Pons (tissue), 1 donor: Measurements from ENCODE around the gene UTP11.

Source experiments
- DNase-seq: peaks from one replicate; pipeline ENCODE4 v3.0.0-alpha.2; 2016; ENCODE audit warnings: low spot score

UTP11 gene

DNA sequence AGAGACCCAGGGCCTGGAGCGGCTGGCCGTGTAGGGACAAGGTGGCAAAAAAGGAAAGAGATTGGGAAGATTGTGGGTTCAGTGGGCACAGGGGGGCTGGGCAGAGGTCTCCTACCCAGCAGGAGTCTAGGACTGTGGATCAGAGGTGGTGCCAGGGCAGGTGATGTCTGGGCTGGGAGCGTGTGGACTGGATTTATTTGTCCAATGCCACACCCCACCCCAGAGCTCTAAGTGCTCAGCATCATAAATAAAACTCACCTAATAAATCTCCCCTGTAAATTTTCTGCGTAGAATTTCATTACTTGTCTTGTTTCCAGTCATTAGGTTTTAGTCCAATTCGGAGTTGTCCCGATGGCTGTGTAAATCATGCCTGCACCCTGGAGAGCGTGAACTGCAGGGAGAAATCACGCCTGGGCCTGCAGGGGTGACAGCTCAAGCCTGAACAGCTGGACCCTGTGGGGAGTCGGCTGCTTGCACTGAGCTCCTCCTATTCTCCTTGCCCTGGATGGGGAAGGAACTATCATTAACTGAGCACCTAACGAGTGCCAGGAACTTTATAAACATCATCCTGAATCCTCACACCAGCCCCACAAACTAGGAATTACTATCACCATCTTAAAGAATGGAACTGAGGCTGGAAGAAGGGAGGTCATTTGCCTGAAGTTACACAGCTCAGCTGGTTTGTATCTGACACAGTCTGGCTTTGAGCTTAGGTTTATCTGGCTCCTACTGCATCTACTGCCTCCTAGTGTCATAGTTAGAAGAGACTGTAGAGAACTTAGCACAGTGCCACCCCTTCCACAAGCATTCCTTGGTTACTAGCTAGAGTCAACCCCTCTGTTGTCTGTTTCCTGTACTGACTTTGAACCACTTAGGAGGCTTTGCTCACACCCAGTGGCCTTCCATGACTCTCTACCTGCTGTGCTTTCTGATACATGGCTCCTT is 59.0 kb downstream of the UTP11 start:
- DNase-seq, result no peak

DNA sequence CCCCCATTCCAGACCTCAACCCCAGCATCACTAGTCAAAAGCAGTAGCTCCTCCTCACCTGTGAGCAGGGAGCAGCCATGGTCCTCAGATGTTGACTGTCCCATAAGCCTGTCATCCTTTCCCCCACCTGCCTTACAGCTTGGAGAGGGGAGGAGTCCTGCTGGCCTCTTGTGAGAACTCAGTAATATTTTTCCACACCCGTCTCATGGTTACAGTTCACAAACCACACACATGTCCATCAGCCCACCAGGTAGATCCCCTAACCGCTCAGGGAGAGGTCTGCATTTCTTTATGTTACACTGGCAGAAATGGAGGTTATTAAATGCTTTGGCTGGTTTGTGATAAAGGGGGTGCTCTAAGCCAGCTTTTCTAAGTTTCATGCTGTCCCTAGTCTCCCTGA is 60.3 kb downstream of the UTP11 start:
- DNase-seq, result no peak

DNA sequence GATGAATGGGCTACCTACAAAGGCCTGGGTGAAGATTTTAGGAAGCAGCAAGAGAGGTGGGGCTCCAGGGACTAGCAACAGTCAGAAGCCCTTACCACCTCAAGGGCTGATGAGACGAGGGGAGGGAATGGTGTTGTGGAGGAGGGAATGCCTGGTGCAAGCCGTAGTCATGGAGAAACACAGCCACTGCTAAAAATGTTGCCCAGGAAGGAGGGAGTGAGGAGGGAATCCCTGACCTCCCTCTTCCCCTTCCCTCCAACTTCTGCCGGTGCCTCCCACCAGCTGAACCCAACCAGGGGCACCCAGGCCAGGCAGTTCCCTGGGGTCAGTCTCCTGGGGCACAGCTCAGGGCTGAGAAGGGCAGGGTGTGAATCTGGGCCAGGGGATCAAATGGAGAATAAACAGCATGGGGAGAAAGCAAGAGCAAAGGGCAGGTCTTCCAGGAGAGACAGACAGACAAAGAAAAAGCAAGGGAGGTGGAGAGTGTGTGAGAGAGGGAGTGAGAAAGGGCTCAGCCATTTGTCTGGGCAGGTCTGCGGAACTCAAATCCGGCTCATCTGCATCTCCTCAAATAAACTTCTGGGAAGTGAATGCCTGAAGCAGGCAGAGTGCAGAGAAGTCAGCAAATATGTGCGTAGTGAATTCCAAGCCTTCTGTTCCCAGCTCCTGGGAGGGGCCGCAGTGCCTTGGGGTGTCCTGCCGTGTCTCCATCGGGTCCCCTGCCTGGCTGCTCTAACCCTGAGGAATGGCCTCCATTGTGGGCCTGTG is 61.2 kb downstream of the UTP11 start:
- no peak for DNase-seq

DNA sequence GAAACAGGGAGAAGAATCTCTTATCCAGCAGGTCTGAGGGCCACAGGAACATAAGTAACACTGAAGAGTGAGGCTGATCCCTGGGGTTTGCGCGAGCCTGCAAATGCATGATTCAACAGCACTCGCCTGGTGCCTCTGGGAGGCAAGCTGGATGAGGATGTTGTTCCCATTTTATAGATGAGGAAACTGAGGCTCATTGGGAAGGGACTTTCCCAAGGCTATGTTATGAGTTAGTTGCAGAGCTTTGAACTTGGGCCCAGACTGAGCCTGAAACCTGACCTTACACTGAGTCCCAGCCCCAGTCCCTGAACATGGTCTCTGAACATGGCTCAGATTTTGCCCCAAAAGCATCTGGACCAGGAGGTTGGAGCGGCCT is 61.8 kb downstream of the UTP11 start:
- no peak for DNase-seq
